Dedifferentiated amniotic fluid mesenchymal stem cell (primary cell): ENCODE results near the gene NKD1.

Source experiments
- DNase-seq: peaks from one replicate; pipeline ENCODE4 v3.0.0-alpha.2; 2016; ENCODE audit errors: extremely low spot score

Gene NKD1

GRCh38 chr16:50537533-50538290 lies 10.5 kb upstream of the NKD1 start:
- no peak for DNase-seq

- no peak for DNase-seq
Observed at GRCh38 chr16:50538411-50539052, 9.7 kb upstream of the NKD1 start.

DNA sequence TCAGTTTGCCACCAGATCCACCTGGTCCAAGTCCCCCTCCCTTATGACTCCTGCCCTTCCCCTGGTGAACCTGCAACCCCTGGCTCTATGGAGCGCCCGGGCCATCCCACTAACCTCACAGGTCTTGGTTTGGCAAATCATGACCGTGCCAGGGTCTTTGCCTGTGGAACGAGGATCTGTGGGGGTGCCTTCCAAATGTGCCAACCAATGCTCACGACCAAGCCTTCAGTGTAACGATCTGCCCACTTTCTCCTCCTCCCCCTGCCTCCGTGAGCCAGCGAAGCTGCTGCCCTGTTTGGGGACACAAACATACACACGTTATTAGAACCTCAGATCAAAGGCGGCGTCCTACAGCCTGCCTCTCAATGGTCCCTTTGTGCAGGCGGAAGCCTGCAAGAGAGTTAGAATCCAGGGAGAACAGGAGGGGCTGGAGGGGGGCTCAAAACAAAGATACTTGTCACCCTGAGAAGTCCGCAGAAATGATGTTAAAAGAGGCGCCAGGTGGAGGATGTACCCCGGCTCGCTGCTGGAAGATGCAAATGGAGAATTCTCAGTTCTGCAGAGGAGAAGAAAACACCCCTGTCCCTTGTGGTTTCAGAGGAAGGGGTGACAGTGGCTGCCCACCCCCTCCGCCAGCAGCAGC lies 9.0 kb upstream of the NKD1 start:
- DNase-seq: no peak

- DNase-seq: no peak
Observed at GRCh38 chr16:50539822-50540710, 8.1 kb upstream of the NKD1 start.

GRCh38 chr16:50540711-50541007 lies 7.5 kb upstream of the NKD1 start:
- DNase-seq: no peak

GRCh38 chr16:50542703-50543102 lies 5.5 kb upstream of the NKD1 start:
- no peak for DNase-seq

DNA sequence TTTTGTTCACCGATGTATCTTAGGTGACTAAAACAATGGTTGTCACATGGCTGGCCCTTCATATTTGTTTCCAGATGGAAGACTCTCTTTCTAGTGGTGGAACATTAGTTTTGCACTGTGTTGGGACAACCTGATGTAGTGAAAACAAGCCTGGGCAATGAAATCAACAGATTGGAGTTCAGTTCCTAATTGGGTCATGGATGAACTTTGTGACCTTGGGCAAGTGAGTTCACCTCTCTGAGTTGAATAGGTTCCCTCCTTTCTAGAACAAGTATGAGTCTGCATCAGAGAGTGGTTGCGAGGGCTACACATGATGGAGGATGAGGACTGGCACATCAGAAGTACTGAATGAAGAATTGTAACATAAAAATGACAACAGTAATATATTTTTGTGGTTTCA lies 2.1 kb upstream of the NKD1 start:
- DNase-seq: no peak

GRCh38 chr16:50547340-50548124 lies 664 bp upstream of the NKD1 start:
- no peak for DNase-seq

DNA sequence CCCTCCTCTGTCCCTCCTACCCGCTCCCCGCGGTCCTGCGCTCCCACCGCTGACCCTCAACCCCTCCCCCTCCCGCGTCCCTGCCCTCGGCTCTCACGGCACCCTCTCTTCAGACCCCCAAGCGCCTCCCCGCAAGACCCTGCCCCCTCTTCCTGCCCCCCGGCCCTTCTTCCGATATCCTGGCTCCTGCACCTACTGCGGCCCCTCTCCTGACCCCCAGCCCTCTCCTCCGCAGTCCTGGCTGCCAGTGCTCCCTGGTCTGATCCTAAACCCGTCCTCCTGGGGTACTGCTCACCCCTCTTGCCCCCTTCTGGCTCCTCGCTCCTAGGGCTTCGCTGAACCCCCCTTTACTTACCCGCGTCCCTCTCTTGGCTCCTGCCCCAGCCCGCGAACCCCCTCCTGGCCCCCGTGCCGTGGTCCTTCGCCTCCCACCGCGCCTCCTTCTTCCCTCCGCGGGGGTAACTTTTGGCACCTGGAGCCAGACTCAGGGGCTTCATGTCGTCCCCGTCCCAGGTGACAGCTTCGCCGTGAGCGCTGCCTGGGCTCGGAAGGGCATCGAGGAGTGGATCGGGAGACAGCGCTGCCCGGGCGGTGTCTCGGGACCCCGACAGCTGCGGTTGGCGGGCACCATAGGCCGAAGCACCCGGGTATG lies 839 bp downstream of the NKD1 start:
- no peak for DNase-seq

DNA sequence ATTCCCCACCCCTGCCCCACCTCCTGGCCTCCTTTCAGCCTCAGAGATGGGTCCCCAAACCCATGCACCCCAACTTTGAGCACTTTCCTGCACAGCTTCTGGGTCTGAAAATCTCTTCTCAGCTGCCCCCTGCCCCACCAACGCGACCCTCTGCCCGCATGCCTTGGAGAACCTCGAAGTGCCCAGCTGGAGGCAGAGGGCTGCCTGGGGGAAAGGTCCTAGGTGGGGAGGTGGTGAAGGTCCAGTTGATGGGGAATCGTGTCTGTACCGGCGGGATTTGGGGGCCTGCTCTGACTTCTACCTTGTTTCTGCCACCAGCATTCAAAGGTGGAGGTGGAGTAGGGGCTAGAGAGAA lies 1.3 kb downstream of the NKD1 start:
- no peak for DNase-seq

- no peak for DNase-seq
Observed at GRCh38 chr16:50550035-50550434, 1.8 kb downstream of the NKD1 start.

DNA sequence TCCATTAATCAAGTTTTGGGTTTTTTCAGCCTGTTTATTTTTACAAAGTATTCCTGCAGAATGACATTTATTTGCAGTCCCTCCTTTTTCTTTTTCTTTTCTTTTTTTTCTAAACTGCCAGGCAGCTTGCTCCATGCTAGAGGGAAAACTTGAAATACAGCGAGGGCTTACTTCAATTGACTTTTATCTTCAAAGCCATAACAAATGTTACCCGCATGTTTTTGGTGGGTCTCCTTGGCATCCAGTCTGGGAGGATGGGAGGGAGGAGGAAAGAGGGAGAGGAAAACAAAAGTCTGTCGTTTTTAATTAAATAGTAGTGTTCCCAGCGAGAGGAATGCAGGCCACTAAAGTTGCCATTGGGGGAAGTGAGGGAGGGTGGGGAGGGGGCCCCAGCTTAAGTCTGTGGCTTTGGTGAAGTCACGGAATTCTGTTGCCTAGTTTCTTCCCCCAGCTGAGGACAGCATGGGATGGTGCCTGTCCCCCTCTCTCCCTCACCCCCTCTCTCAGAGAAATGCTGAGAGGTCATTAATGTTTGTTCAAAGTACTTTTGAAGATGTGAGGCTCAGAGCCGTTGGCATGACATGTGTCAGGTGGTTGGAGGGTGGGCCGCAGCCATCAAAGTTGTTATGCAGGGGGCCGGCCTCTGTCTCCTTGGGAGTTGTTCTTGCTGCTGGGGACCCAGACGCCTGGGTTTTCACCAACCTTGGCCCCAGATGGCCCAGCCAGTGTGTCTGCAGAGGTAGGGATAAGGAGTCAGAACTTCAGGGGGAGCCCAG lies 2.9 kb downstream of the NKD1 start:
- no peak for DNase-seq

DNA sequence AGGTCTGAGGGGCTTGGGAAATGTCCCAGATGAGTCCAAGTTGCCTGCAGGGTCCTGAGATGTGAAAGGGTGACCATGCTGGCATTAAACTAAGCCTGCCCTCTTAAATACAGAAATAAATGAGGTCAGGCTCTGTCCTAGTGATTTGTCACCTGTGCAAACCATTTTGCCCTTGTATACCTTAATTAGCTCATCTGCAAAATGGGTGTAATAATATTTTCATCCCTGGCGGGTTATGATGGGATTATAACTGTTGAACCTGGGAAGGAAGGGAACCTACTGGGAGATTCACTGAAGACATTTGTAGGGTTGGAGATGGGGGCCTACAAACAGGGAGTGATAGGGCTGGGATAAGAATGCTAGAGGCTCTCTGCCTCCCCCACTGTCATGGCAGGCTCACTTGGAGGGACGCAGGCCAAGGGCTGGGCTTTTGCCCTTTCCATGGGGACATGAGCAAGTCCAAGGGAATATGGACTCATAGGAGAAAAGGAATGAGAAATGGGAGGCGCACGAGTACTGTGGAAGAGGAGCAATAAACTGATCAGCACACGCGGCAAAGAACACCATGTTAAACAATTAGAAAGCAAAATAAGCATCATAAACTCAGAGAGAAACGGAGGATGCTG lies 4.4 kb downstream of the NKD1 start:
- no peak for DNase-seq

- DNase-seq: no peak
Observed at GRCh38 chr16:50553182-50553710, 5.0 kb downstream of the NKD1 start.

GRCh38 chr16:50553731-50554360 lies 5.7 kb downstream of the NKD1 start:
- no peak for DNase-seq

DNA sequence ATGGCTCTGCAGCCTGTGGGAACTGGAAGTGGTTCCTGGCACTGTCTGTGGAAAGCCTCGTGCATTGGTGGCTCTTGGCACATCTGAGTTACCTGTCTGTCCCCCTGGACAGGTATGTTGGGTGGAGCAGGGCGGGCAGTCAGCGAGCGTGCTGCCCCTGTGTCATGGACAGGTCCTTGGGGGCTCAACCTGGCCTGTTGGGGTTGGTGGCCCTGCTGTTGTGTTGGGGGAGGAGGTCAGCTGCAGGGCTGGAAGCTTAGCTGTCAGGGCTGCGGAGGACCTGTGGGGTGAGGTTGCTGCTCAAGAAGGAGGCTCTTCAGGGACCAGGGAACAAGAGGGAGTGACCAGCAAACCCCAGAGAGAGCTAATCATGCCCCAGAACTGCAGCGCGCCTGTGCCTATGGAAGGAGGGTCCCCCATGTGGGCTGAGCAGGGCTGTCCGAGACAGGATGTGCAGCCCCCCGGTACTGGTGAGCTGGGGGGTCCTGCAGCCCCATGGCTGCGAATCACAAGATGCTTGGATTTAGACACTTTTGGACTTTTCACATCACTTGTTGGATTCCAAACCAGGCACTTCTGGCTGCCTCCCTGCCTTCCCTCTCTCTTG lies 7.2 kb downstream of the NKD1 start:
- DNase-seq: no peak

GRCh38 chr16:50555952-50556673 lies 7.9 kb downstream of the NKD1 start:
- no peak for DNase-seq

- DNase-seq: no peak
Observed at GRCh38 chr16:50557046-50557445, 8.8 kb downstream of the NKD1 start.
